Endothelial cell of umbilical vein (primary cell): ENCODE measurements around the gene TIAM1. TPM values are rescaled to one million over a fixed set of nuclear protein-coding genes. Genes with fewer than 3 reads are reported as not detected.

ENCODE experiments used
- BruUV-seq: library from RNA; stranded (reverse); fragments of 400-500 nt; replicated peaks from 2 replicates; lab custom pipeline; 2021; lab: Mats Ljungman, UMichigan
- CTCF ChIA-PET: fragments of 300-600, 350-600 bp; sonication (Branson Sonifier 250); formaldehyde crosslinking; loops from one replicate; lab custom pipeline; 2021; ENCODE audit warnings: antibody characterized with exemption, inconsistent platforms; lab: Charles Lee
- POLR2A ChIA-PET: fragments of 300-600, 350-600 bp; sonication (Branson Sonifier 250); formaldehyde crosslinking; loops from one replicate; lab custom pipeline; 2021; ENCODE audit warnings: antibody characterized with exemption, inconsistent platforms; lab: Charles Lee
- DNase-seq: peaks from one replicate; pipeline ENCODE4 v3.0.0-alpha.2; 2011; ENCODE audit warnings: low read depth, low spot score
- FAIRE-seq: peaks from 2 replicates; lab custom pipeline; 2011; peaks lifted over from hg19 to GRCh38; lab: Jason Lieb, UNC
- H2AFZ ChIP-seq: 2 replicates; pipeline ENCODE4 v1.6.0; 2012; ENCODE audit warnings: low read depth, low read length, control low read depth, inconsistent platforms
- H3K27ac ChIP-seq: 2 replicates; pipeline ENCODE4 v1.5.1; 2011; ENCODE audit warnings: low read depth, mild to moderate bottlenecking, control low read depth, low read length, moderate library complexity; ENCODE audit not compliant: insufficient read depth
- H3K27me3 ChIP-seq, 2 experiments: 2 replicates each; pipeline versions ENCODE4 v1.6.0 to v1.6.1; 2011; ENCODE audit warnings: low read length in 2 of 2, mixed read lengths in 1 of 2; ENCODE audit not compliant: control insufficient read depth in 2 of 2, insufficient read depth in 2 of 2
- H3K36me3 ChIP-seq, 2 experiments: 2 replicates in 1 of 2; 3 replicates in 1 of 2; pipeline ENCODE4 v1.5.1; 2011; ENCODE audit warnings: low read length in 2 of 2, mild to moderate bottlenecking in 1 of 2, moderate library complexity in 1 of 2; ENCODE audit not compliant: control insufficient read depth in 2 of 2, insufficient read depth in 2 of 2; ENCODE audit errors: extremely low read depth in 1 of 2
- H3K4me1 ChIP-seq: 3 replicates; pipeline ENCODE4 v1.5.1; 2011; ENCODE audit warnings: mild to moderate bottlenecking, low read length; ENCODE audit not compliant: control insufficient read depth, insufficient read depth; ENCODE audit errors: extremely low read depth
- H3K4me2 ChIP-seq: 2 replicates; pipeline ENCODE4 v1.6.1; 2011; ENCODE audit warnings: low read length, control low read depth, mixed read lengths; ENCODE audit not compliant: insufficient read depth
- H3K4me3 ChIP-seq, 3 experiments: fragments of 200-600 bp in 1 of 3; sonication (generic), shearing (Covaris generic) in 1 of 3; replicated peaks in 1 of 3; 2 replicates each; pipeline ENCODE4 v1.5.1; 2011 to 2016; ENCODE audit warnings: control low read depth in 3 of 3, low read length in 3 of 3, mild to moderate bottlenecking in 2 of 3, inconsistent platforms in 1 of 3, low read depth in 1 of 3, moderate library complexity in 1 of 3; ENCODE audit not compliant: insufficient read depth in 1 of 3
- H3K79me2 ChIP-seq: 2 replicates; pipeline ENCODE4 v1.6.0; 2012; ENCODE audit warnings: low read length, inconsistent platforms; ENCODE audit not compliant: control insufficient read depth, insufficient read depth
- H3K9ac ChIP-seq: replicated peaks from 2 replicates; pipeline ENCODE3; 2011; ENCODE audit warnings: low read length, control low read depth; ENCODE audit not compliant: insufficient read depth; ENCODE audit errors: extremely low read depth
- H3K9me1 ChIP-seq: replicated peaks from 3 replicates; pipeline ENCODE4 v1.6.0; 2011; ENCODE audit warnings: mild to moderate bottlenecking, low read length; ENCODE audit not compliant: control insufficient read depth, insufficient read depth; ENCODE audit errors: extremely low read depth
- H3K9me3 ChIP-seq: replicated peaks from 2 replicates; pipeline ENCODE4 v1.5.1; 2012; ENCODE audit warnings: low read length, inconsistent platforms; ENCODE audit not compliant: control insufficient read depth, insufficient read depth
- H4K20me1 ChIP-seq: replicated peaks from 2 replicates; pipeline ENCODE3; 2011; ENCODE audit warnings: mild to moderate bottlenecking, low read length; ENCODE audit not compliant: control insufficient read depth, insufficient read depth; ENCODE audit errors: extremely low read depth
- CTCF ChIP-seq, 2 donors: IDR thresholded peaks; 1 replicate in 1 of 2; 2 replicates in 1 of 2; pipeline ENCODE4 v1.5.1; 2011; ENCODE audit warnings: low read length in 2 of 2, mild to moderate bottlenecking in 2 of 2, moderate library complexity in 2 of 2, control low read depth in 1 of 2, inconsistent platforms in 1 of 2, low read depth in 1 of 2; ENCODE audit not compliant: insufficient read depth in 1 of 2; ENCODE audit errors: extremely low read depth in 1 of 2
- EZH2 ChIP-seq: IDR thresholded peaks from 2 replicates; pipeline ENCODE4 v1.6.1; 2012; ENCODE audit warnings: borderline replicate concordance, low read depth, mild to moderate bottlenecking, moderate library complexity, low read length, inconsistent platforms; ENCODE audit not compliant: severe bottlenecking
- FOS ChIP-seq: IDR thresholded peaks from 2 replicates; pipeline ENCODE4 v1.6.1; 2011; ENCODE audit warnings: mild to moderate bottlenecking, low read length, moderate library complexity, borderline replicate concordance; ENCODE audit not compliant: insufficient read depth
- GATA2 ChIP-seq: IDR thresholded peaks from 2 replicates; pipeline ENCODE4 v1.7.0; 2011; ENCODE audit warnings: low read depth, mild to moderate bottlenecking, moderate library complexity, mixed read lengths, low read length; ENCODE audit not compliant: insufficient read length, insufficient read depth
- JUN ChIP-seq: IDR thresholded peaks from 2 replicates; pipeline ENCODE4 v1.6.1; 2011; ENCODE audit warnings: borderline replicate concordance, low read depth; ENCODE audit not compliant: insufficient read length, insufficient read depth
- MAX ChIP-seq: IDR thresholded peaks from 2 replicates; pipeline ENCODE4 v1.6.1; 2011; ENCODE audit not compliant: insufficient read depth, insufficient read length
- MYC ChIP-seq: IDR thresholded peaks from one replicate; pipeline ENCODE4 v1.6.1; 2011; ENCODE audit warnings: mild to moderate bottlenecking, low read depth, low read length
- POLR2A ChIP-seq: IDR thresholded peaks from 2 replicates; pipeline ENCODE4 v1.6.1; 2012; ENCODE audit warnings: low read depth, mild to moderate bottlenecking, control low read depth, low read length
- POLR2AphosphoS5 ChIP-seq: IDR thresholded peaks from 2 replicates; pipeline ENCODE4 v1.6.1; 2012; ENCODE audit warnings: low read depth, mild to moderate bottlenecking, control low read depth, low read length, moderate library complexity; ENCODE audit not compliant: insufficient read depth
- dilution Hi-C: fragments of 300-500 bp; cut with MboI; formaldehyde crosslinking; loops from one replicate; pipeline ENCODE4 v1.15.0; 2019; ENCODE audit warnings: low sequenced_read_pairs; ENCODE audit not compliant: extremely low pct_ligation_motif_present
- intact Hi-C: fragments of 100-400 bp; cut with micrococcal nuclease; formaldehyde crosslinking; loops from one replicate; pipeline ENCODE4 v1.10.0; 2022
- polyA plus RNA-seq, 4 experiments: library from polyadenylated mRNA; depleted of rRNA in 3 of 4; stranded (reverse) in 3 of 4; unstranded in 1 of 4; fragments of >200 nt; gene quantifications; 2 replicates each; pipeline versions ENCODE4 v1.2.1 to v1.2.3, GENCODE V29; 2011 to 2012; ENCODE audit warnings: missing spikeins in 1 of 4
- total RNA-seq: library from RNA; stranded (reverse); gene quantifications from 2 replicates; pipeline ENCODE4 v1.2.3, GENCODE V29; 2021

TIAM1 gene
- total and polyA plus RNA-seq, 2 donors (not counting 3 experiments of a cell fraction or from before 2014, with no cell fraction given) = 0.21 to 0.86 TPM

- Histone ChIP-seq H3K27ac (no peak overlapping the region), H3K9me1 (no peaks in the 10 kb centered on the region), H3K4me2 (no peak overlapping the region), H3K4me3 (no peak overlapping the region), H4K20me1 (no peaks in the 10 kb centered on the region), H3K9me3 (no peaks in the 10 kb centered on the region), H3K79me2 (no peaks in the 10 kb centered on the region), H2AFZ (no peak overlapping the region), H3K36me3 (no peaks in the 10 kb centered on the region), H3K4me1 (no peaks in the 10 kb centered on the region), H3K27me3 (no peaks in the 10 kb centered on the region), H3K9ac (no peak overlapping the region)
- no peak for FAIRE-seq
- no peak for DNase-seq
- intact Hi-C loops = no loop called here
- no peak for TF ChIP-seq FOS
- no peak for TF ChIP-seq GATA2
- no peak for TF ChIP-seq POLR2AphosphoS5
- TF ChIP-seq CTCF (IDR thresholded peaks at IDR 0.05; ENCODE audit: extremely low read depth in 1 of 2, insufficient read depth in 1 of 2, low read depth in 1 of 2, low read length in 2 of 2) = no peak
- TF ChIP-seq MAX = no peak
- no peak for TF ChIP-seq JUN
- TF ChIP-seq MYC = no peak
- TF ChIP-seq EZH2 = no peak
- no peak for TF ChIP-seq POLR2A
- dilution Hi-C loops = no loop called here
- BruUV-seq = no TSS peak
- ChIA-PET CTCF (interaction anchor here (3.0 kb wide), 1 partner anchor 386 kb away, joined by 14 read pairs; no protein-coding TSS in a partner anchor), POLR2A (no interaction called here)
Observed at GRCh38 chr21:31195334-31196015, 148.6 kb downstream of the TIAM1 start.
